ENCODE data around the gene TMEM198.

TMEM198 gene

GRCh38 chr2:219513787-219514186 lies 30.0 kb upstream of the TMEM198 start:
- Histone ChIP-seq H3K9me3 (ENCODE audit: low read length) (no peaks in the 10 kb centered on the region), H3K36me3 (ENCODE audit: insufficient read depth, low read length) (no peaks in the 10 kb centered on the region), H3K4me3 (ENCODE audit: low read length) (no peak overlapping the region), H3K27me3 (ENCODE audit: insufficient read depth, low read length) (peaks cover 69% of the 10 kb centered on the region), H3K4me1 (ENCODE audit: insufficient read depth, low read length) (peaks cover 48% of the 10 kb centered on the region), H2AFZ (ENCODE audit: low read depth, low read length) (no peak overlapping the region)

- H3K27me3 ChIP-seq (ENCODE audit: insufficient read depth, low read length), result peaks cover 70% of the 10 kb centered on the region
- no peaks in the 10 kb centered on the region for H3K36me3 ChIP-seq (ENCODE audit: insufficient read depth, low read length)
- no peaks in the 10 kb centered on the region for H3K9me3 ChIP-seq (ENCODE audit: low read length)
- H2AFZ ChIP-seq (ENCODE audit: low read depth, low read length), result no peak within 1 kb of the TSS
- H3K4me3 ChIP-seq (ENCODE audit: low read length), result no peak within 1 kb of the TSS
- H3K4me1 ChIP-seq (ENCODE audit: insufficient read depth, low read length), result peaks cover 43% of the 10 kb centered on the region
These were observed 29.5 kb upstream of the TMEM198 start, which contains the start of gene ASIC4 for GRCh38 chr2:219514196-219514761. Gene ASIC4 (plus strand): TSS chr2:219514482. CDS start chr2:219514725, 243 bp downstream.

GRCh38 chr2:219514836-219515235 lies 29.0 kb upstream of the TMEM198 start:
- H3K4me3 ChIP-seq (ENCODE audit: low read length), result no peak overlapping the region
- peaks cover 38% of the 10 kb centered on the region for H3K4me1 ChIP-seq (ENCODE audit: insufficient read depth, low read length)
- H3K36me3 ChIP-seq (ENCODE audit: insufficient read depth, low read length), result no peaks in the 10 kb centered on the region
- H3K27me3 ChIP-seq (ENCODE audit: insufficient read depth, low read length), result peaks cover 74% of the 10 kb centered on the region
- no peaks in the 10 kb centered on the region for H3K9me3 ChIP-seq (ENCODE audit: low read length)
- H2AFZ ChIP-seq (ENCODE audit: low read depth, low read length), result no peak overlapping the region

- no peaks in the 10 kb centered on the region for H3K36me3 ChIP-seq (ENCODE audit: insufficient read depth, low read length)
- H3K4me1 ChIP-seq (ENCODE audit: insufficient read depth, low read length), result peaks cover 34% of the 10 kb centered on the region
- H3K4me3 ChIP-seq (ENCODE audit: low read length), result no peak overlapping the region
These were observed 27.8 kb upstream of the TMEM198 start for GRCh38 chr2:219515874-219516629.

GRCh38 chr2:219516888-219517287 lies 26.9 kb upstream of the TMEM198 start:
- Histone ChIP-seq H3K9me3 (ENCODE audit: low read length) (no peaks in the 10 kb centered on the region), H3K4me3 (ENCODE audit: low read length) (no peak overlapping the region), H3K4me1 (ENCODE audit: insufficient read depth, low read length) (peaks cover 37% of the 10 kb centered on the region), H2AFZ (ENCODE audit: low read depth, low read length) (no peak overlapping the region), H3K36me3 (ENCODE audit: insufficient read depth, low read length) (no peaks in the 10 kb centered on the region), H3K27me3 (ENCODE audit: insufficient read depth, low read length) (peaks cover 82% of the 10 kb centered on the region)

More at GRCh38 chr2:219515874-219516629, 27.8 kb upstream of the TMEM198 start:
- no peak overlapping the region for H2AFZ ChIP-seq (ENCODE audit: low read depth, low read length)
- H3K9me3 ChIP-seq (ENCODE audit: low read length), result no peaks in the 10 kb centered on the region
- peaks cover 83% of the 10 kb centered on the region for H3K27me3 ChIP-seq (ENCODE audit: insufficient read depth, low read length)

GRCh38 chr2:219517954-219518778 lies 25.7 kb upstream of the TMEM198 start:
- Histone ChIP-seq H3K27me3 (ENCODE audit: insufficient read depth, low read length) (peaks cover 72% of the 10 kb centered on the region), H3K4me3 (ENCODE audit: low read length) (no peak overlapping the region)

GRCh38 chr2:219519526-219519916 lies 24.3 kb upstream of the TMEM198 start:
- no peak overlapping the region for H3K4me3 ChIP-seq (ENCODE audit: low read length)
- H2AFZ ChIP-seq (ENCODE audit: low read depth, low read length), result no peak overlapping the region
- peaks cover 26% of the 10 kb centered on the region for H3K4me1 ChIP-seq (ENCODE audit: insufficient read depth, low read length)
- H3K9me3 ChIP-seq (ENCODE audit: low read length), result no peaks in the 10 kb centered on the region
- peaks cover 70% of the 10 kb centered on the region for H3K27me3 ChIP-seq (ENCODE audit: insufficient read depth, low read length)
- H3K36me3 ChIP-seq (ENCODE audit: insufficient read depth, low read length), result no peaks in the 10 kb centered on the region

More at GRCh38 chr2:219517954-219518778, 25.7 kb upstream of the TMEM198 start:
- no peaks in the 10 kb centered on the region for H3K9me3 ChIP-seq (ENCODE audit: low read length)
- H2AFZ ChIP-seq (ENCODE audit: low read depth, low read length), result no peak overlapping the region
- H3K4me1 ChIP-seq (ENCODE audit: insufficient read depth, low read length), result peaks cover 37% of the 10 kb centered on the region
- no peaks in the 10 kb centered on the region for H3K36me3 ChIP-seq (ENCODE audit: insufficient read depth, low read length)

GRCh38 chr2:219520079-219520478 lies 23.7 kb upstream of the TMEM198 start:
- Histone ChIP-seq H3K4me1 (ENCODE audit: insufficient read depth, low read length) (peaks cover 24% of the 10 kb centered on the region), H3K36me3 (ENCODE audit: insufficient read depth, low read length) (no peaks in the 10 kb centered on the region), H2AFZ (ENCODE audit: low read depth, low read length) (no peak overlapping the region), H3K27me3 (ENCODE audit: insufficient read depth, low read length) (peaks cover 64% of the 10 kb centered on the region), H3K4me3 (ENCODE audit: low read length) (no peak overlapping the region), H3K9me3 (ENCODE audit: low read length) (no peaks in the 10 kb centered on the region)

GRCh38 chr2:219521066-219521880 lies 22.6 kb upstream of the TMEM198 start:
- no peaks in the 10 kb centered on the region for H3K9me3 ChIP-seq (ENCODE audit: low read length)
- no peak overlapping the region for H3K4me3 ChIP-seq (ENCODE audit: low read length)
- H3K27me3 ChIP-seq (ENCODE audit: insufficient read depth, low read length), result peaks cover 52% of the 10 kb centered on the region
- no peak overlapping the region for H2AFZ ChIP-seq (ENCODE audit: low read depth, low read length)
- H3K4me1 ChIP-seq (ENCODE audit: insufficient read depth, low read length), result peaks cover 35% of the 10 kb centered on the region
- no peaks in the 10 kb centered on the region for H3K36me3 ChIP-seq (ENCODE audit: insufficient read depth, low read length)

GRCh38 chr2:219522111-219523030 lies 21.5 kb upstream of the TMEM198 start:
- H2AFZ ChIP-seq (ENCODE audit: low read depth, low read length), result no peak overlapping the region
- H3K4me3 ChIP-seq (ENCODE audit: low read length), result no peak overlapping the region
- no peaks in the 10 kb centered on the region for H3K36me3 ChIP-seq (ENCODE audit: insufficient read depth, low read length)
- H3K9me3 ChIP-seq (ENCODE audit: low read length), result no peaks in the 10 kb centered on the region
- peaks cover 46% of the 10 kb centered on the region for H3K4me1 ChIP-seq (ENCODE audit: insufficient read depth, low read length)
- H3K27me3 ChIP-seq (ENCODE audit: insufficient read depth, low read length), result peaks cover 41% of the 10 kb centered on the region

- Histone ChIP-seq H3K4me3 (ENCODE audit: low read length) (no peak overlapping the region), H2AFZ (ENCODE audit: low read depth, low read length) (no peak overlapping the region), H3K27me3 (ENCODE audit: insufficient read depth, low read length) (peaks cover 37% of the 10 kb centered on the region), H3K4me1 (ENCODE audit: insufficient read depth, low read length) (peaks cover 47% of the 10 kb centered on the region), H3K9me3 (ENCODE audit: low read length) (no peaks in the 10 kb centered on the region), H3K36me3 (ENCODE audit: insufficient read depth, low read length) (no peaks in the 10 kb centered on the region)
These were observed 20.7 kb upstream of the TMEM198 start for GRCh38 chr2:219523031-219523671.
